ENCODE results near the gene RNF41.

GRCh38 chr12:56231184-56231582 is 9.5 kb upstream of the RNF41 start:
- TF ChIP-seq CTCF (IDR thresholded peaks at IDR 0.05) (no peak), POLR2A (IDR thresholded peaks at IDR 0.05) (no peak)

Measured in right lobe of liver (tissue), 4 donors.